ENCODE data around the gene SIGLEC12. TPM values are rescaled to one million over a fixed set of nuclear protein-coding genes. Genes with fewer than 3 reads are reported as not detected.
"Not testable (repeated sequence)": the region's sequence is repeated elsewhere in the genome, so short reads cannot be mapped to it uniquely, and the experiment has no call there.

Gene SIGLEC12
- total RNA-seq, 1 donor from 2014 or later: not detected

- peak; percentile 28 for DNase-seq (ENCODE audit: low read depth)
These were observed 41.2 kb downstream of the SIGLEC12 start for GRCh38 chr19:51460164-51460992.

- DNase-seq (ENCODE audit: low read depth): no peak
These were observed 42.6 kb downstream of the SIGLEC12 start for GRCh38 chr19:51458899-51459505.

GRCh38 chr19:51458051-51458645 lies 43.5 kb downstream of the SIGLEC12 start, which contains the start of gene SIGLEC8:
SIGLEC8 (minus strand) TSS chr19:51458454; CDS start chr19:51458387, 67 bp downstream.
- no peak for DNase-seq (ENCODE audit: low read depth)

GRCh38 chr19:51457351-51458013 lies 44.1 kb downstream of the SIGLEC12 start:
- DNase-seq (ENCODE audit: low read depth): no peak

- no peak for DNase-seq (ENCODE audit: low read depth)
These were observed 44.9 kb downstream of the SIGLEC12 start for GRCh38 chr19:51456541-51457290.

DNA sequence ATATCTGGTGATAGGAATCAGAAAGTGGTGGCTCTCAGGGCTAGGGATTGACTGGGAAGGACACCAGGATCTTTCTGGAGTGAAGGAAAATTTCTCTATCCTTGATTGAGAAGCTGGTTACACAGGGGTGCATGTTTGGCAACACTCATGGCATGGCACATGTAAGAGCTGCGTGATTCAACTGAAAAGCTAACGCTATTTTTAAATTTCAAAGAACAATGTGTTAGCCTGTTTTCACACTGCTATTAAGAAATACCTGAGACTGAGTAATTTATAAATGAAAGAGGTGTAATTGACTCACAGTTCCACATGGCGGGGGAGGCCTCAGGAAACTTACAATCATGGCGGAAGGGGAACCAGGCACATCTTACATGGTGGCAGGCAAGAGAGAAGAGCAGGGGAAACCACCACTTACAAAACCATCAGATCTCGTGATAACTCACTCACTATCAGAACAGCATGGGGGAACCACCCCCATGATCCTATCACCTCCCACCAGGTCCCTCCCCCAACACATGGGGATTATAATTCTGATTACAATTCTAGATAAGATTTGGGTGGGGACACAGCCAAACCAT lies 50.8 kb downstream of the SIGLEC12 start:
- no peak for DNase-seq (ENCODE audit: low read depth)

DNA sequence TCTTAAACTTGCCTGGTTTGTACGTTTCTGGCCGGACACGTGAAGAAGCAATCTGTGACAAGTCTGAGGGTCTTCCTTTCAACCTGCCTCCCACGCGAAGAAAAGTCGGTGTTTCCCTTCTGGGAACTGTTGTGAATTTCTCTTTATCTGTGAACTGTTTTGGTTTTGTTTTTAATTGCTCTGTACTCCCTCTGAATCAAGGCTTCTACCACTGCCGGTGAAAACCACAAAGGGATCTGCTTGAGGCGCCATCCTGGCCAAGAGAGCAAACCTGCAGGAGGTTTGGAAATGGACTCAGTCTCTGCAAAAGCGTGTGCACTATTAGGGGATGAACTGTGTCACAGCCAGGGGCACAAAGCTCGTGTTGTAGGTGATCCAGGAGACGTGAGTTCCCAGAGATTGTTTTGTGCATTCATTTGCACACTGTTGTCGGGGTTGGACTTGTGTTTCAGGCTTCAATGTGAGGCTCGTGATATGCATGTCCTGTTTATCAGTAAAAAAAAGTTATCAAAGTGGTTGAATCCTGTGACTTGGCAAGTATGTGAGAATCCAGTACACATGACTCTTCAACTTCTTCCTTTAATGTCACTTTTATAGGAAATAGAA lies 53.1 kb downstream of the SIGLEC12 start:
- DNase-seq (ENCODE audit: low read depth): no peak

- no peak for DNase-seq (ENCODE audit: low read depth)
These were observed 53.6 kb downstream of the SIGLEC12 start for GRCh38 chr19:51448011-51448410.

DNA sequence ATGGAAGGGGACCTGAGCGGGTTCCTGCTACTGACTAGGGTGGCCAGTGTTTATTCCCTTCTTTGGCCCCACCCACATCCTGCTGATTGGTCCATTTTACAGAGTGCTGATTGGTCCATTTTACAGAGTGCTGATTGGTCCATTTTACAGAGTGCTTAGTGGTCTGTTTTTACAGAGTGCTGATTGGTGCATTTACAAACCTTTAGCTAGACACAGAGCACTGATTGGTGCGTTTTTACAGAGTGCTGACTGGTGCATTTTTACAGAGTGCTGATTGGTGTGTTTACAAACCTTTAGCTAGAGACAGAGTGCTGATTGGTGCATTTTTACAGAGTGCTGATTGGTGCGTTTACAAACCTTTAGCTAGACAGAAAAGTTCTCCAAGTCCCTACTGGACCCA lies 54.1 kb downstream of the SIGLEC12 start:
- DNase-seq (ENCODE audit: low read depth): not testable (repeated sequence)

DNA sequence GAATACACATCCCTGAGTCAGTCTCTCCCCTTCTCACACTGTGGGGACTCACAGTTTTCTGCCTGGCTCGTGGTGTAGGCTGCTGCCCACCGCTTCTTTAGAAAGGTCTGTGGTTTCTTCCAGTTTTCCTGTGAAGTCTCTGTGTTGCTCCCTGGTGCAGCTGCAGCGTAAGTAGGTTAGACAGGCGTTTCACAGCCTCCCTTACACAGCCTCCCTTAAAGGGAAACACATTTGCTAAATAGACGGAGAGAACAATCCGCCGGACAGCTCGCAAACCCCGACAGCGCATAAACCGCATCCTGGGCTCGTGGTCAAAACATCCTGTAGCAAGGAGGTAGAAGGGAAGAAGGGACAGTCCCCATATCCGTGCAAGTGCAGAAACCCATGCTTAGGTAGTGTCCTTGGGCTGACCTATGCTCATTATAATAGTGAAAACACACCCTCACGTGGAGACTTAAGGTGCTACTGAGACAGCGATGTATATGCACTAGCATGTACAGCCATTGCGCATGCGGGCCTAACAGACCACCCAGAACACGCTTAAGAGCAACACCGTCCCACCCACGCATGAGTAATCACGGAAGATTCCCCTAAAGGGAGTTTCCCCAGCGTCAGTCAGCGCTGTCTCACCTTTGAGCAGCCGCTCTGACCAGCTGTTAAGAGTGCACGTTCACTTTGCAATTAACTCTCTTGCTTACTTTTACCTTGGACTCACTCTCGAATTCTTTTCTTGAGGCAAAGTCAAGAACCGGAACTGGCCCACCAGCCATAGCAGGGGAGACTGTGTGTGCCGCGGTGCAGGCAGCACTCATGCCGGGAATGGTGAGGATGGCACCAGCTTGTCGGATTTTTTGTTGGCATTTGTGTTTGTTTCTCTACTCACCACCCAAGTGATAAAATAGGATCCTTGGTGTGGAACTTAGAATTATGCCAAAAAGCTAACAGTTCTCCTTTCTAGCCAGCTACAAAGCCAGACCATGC lies 59.9 kb downstream of the SIGLEC12 start:
- no peak for DNase-seq (ENCODE audit: low read depth)

Other genes with a start within 250 kb of the SIGLEC12 start
- gene IGLON5, start 190.2 kb downstream of the SIGLEC12 start, total RNA-seq: not detected in 2 replicates
- 1.6 and 1.8 TPM in 2 replicates for gene VSIG10L, start 159.7 kb downstream of the SIGLEC12 start, total RNA-seq
- gene ETFB, start 135.4 kb downstream of the SIGLEC12 start, total RNA-seq: 73.4 and 76.2 TPM in 2 replicates
- not detected in 2 replicates for gene CLDND2, start 132.8 kb downstream of the SIGLEC12 start, total RNA-seq
- not detected in 2 replicates for gene NKG7, start 129.1 kb downstream of the SIGLEC12 start, total RNA-seq
- not detected in 2 replicates for gene LIM2, start 113.8 kb downstream of the SIGLEC12 start, total RNA-seq
- gene C19orf84, start 111.2 kb downstream of the SIGLEC12 start, total RNA-seq: not detected in 2 replicates
- gene SIGLEC10, start 84.2 kb downstream of the SIGLEC12 start, total RNA-seq: not detected in 2 replicates
- gene SIGLEC8, start 43.3 kb downstream of the SIGLEC12 start, total RNA-seq: not detected in 2 replicates
- not detected in 2 replicates for gene CEACAM18, start 23.3 kb downstream of the SIGLEC12 start, total RNA-seq
- not detected in 2 replicates for gene SIGLEC6, start 29.9 kb upstream of the SIGLEC12 start, total RNA-seq
- 4.5 and 5.0 TPM in 2 replicates for gene ZNF175, start 69.5 kb upstream of the SIGLEC12 start, total RNA-seq
- not detected in 2 replicates for gene SIGLEC5, start 128.6 kb upstream of the SIGLEC12 start, total RNA-seq
- gene SIGLEC14, start 145.0 kb upstream of the SIGLEC12 start, total RNA-seq: not detected in 2 replicates
- 5.2 and 8.0 TPM in 2 replicates for gene SPACA6, start 191.5 kb upstream of the SIGLEC12 start, total RNA-seq
- 0.57 and 0.70 TPM in 2 replicates for gene HAS1, start 222.2 kb upstream of the SIGLEC12 start, total RNA-seq

Measured in myocyte (in vitro differentiated cells).